Measurements from ENCODE around the gene TACC2. TPM values are rescaled to one million over a fixed set of nuclear protein-coding genes. Genes with fewer than 3 reads are reported as not detected.

TACC2 gene
- total RNA-seq, 1 donor from 2014 or later, result 76.4 TPM

GRCh38 chr10:122249991-122250750, 261.2 kb downstream of the TACC2 start:
- Histone ChIP-seq H3K4me3 (no peak overlapping the region), H3K9me3 (no peaks in the 10 kb centered on the region), H3K27ac (no peak overlapping the region), H3K4me1 (no peaks in the 10 kb centered on the region), H3K27me3 (no peaks in the 10 kb centered on the region), H3K36me3 (peaks cover 0 to 31% of the 10 kb centered on the region in 2 donors)
- peak in 1 of 2 donors; percentile 88 for DNase-seq (ENCODE audit: extremely low spot score in 2 of 2)
- TF ChIP-seq POLR2AphosphoS5 (IDR thresholded peaks at IDR 0.05; ENCODE audit: insufficient read depth in 1 of 2, low read depth in 1 of 2), result no peak
- no peak for TF ChIP-seq POLR2A (IDR thresholded peaks at IDR 0.05)
- intact Hi-C loops (cut with DNase I), result no loop called here

DNA sequence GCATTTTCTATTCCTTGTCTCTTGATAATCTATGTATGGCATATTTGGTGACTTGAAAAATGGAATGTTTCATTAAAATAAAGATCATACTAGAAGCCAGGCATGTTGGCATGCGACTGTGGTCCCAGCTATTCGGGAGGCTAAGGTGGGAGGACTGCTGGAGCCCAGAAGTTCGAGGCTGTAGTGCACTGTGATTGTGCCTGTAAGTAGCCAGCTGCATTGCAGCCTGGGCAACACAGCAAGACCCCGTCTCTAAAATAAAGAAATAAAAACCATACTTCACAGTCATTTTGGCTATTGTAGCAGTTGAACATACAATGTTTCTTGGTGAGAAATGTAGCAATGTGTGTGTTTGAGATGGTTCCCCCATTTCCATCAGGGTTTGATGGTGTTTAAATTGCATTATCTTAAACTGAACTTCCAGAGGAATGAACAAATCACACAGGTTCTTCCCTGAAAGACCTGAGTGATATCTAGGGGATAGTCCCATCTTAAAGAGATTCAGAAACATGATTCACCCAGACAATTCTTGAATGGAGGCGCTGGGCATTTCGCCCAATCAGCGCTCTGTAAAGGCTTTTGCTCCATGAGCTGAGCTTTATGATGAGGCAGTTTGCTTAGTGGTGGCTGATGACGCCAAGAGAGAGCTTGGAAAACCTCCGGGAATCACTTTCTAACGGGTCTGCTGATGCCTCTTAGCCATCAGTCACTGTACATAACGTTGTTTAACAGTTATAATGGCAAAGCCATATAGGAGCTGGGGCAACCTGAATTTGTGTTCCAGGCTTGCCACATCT, 262.7 kb downstream of the TACC2 start:
- H3K27me3 ChIP-seq, result no peaks in the 10 kb centered on the region
- H3K9me3 ChIP-seq, result no peaks in the 10 kb centered on the region
- intact Hi-C loops (cut with DNase I), result no loop called here
- no peak overlapping the region for H3K4me3 ChIP-seq
- TF ChIP-seq POLR2AphosphoS5 (IDR thresholded peaks at IDR 0.05; ENCODE audit: insufficient read depth in 1 of 2, low read depth in 1 of 2), result no peak
- TF ChIP-seq CTCF (IDR thresholded peaks at IDR 0.05), result no peak
- no peak for DNase-seq (ENCODE audit: extremely low spot score in 2 of 2)
- H3K4me1 ChIP-seq, result no peaks in the 10 kb centered on the region
- peaks cover 0 to 34% of the 10 kb centered on the region in 2 donors for H3K36me3 ChIP-seq
- H3K27ac ChIP-seq, result no peak overlapping the region

DNA sequence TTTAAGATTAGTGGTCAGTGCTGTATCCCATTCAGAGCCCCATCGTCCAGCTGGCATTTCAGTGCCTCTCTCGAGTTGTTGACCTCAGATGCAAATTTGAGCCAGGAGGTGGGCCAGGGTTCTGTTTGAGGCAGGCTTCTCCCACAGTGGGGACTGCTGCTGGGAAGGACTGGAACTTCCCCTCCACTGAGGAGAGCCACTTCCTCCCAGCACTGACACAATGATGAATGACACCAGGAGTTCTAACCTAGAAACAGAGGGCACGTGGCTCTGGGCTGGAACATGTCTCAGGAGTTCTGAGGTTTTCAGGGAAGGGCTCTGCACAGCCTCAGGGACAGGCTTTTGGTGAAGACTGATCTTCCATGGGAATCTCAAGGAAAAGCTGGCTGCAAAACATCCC, 263.8 kb downstream of the TACC2 start:
- TF ChIP-seq POLR2A (IDR thresholded peaks at IDR 0.05) (no peak), CTCF (IDR thresholded peaks at IDR 0.05) (no peak), POLR2AphosphoS5 (IDR thresholded peaks at IDR 0.05; ENCODE audit: insufficient read depth in 1 of 2, low read depth in 1 of 2) (no peak)
- Histone ChIP-seq H3K36me3 (peaks cover 0 to 33% of the 10 kb centered on the region in 2 donors), H3K4me3 (no peak overlapping the region), H3K4me1 (no peaks in the 10 kb centered on the region), H3K9me3 (no peaks in the 10 kb centered on the region), H3K27ac (no peak overlapping the region), H3K27me3 (no peaks in the 10 kb centered on the region)
- no peak for DNase-seq (ENCODE audit: extremely low spot score in 2 of 2)
- intact Hi-C loops (cut with DNase I), result no loop called here

GRCh38 chr10:122253605-122254004, 264.6 kb downstream of the TACC2 start:
- no peak for DNase-seq (ENCODE audit: extremely low spot score in 2 of 2)
- no peaks in the 10 kb centered on the region for H3K9me3 ChIP-seq
- TF ChIP-seq POLR2AphosphoS5 (IDR thresholded peaks at IDR 0.05; ENCODE audit: insufficient read depth in 1 of 2, low read depth in 1 of 2) (no peak), CTCF (IDR thresholded peaks at IDR 0.05) (no peak), POLR2A (IDR thresholded peaks at IDR 0.05) (no peak)
- H3K4me3 ChIP-seq, result no peak overlapping the region
- intact Hi-C loops (cut with DNase I), result no loop called here
- H3K36me3 ChIP-seq, result peaks cover 0 to 32% of the 10 kb centered on the region in 2 donors
- H3K27ac ChIP-seq, result no peak overlapping the region
- H3K27me3 ChIP-seq, result no peaks in the 10 kb centered on the region
- H3K4me1 ChIP-seq, result no peaks in the 10 kb centered on the region

DNA sequence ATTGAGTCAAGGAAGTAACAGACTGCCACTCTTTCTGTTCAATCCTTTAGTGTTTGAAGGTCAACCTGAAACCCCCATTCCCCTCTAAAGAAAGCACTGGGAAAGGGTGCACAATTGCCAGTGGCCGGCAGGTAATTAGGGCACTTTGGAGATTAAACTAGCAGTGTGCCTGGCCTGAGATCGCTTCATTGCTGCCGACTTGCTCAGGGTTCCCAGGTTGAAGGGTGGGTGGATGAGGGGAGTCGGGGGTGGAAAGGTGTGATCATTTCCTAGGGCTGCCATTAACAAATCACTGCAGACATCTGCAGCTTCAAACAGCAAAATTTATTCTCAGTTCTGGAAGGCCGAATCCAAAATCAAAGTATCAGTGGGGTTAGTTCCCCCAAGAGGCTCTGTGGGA, 265.9 kb downstream of the TACC2 start:
- DNase-seq (ENCODE audit: extremely low spot score in 2 of 2), result no peak
- Histone ChIP-seq H3K27ac (no peak overlapping the region), H3K4me1 (no peaks in the 10 kb centered on the region), H3K4me3 (no peak overlapping the region), H3K9me3 (no peaks in the 10 kb centered on the region), H3K36me3 (peaks cover 0 to 21% of the 10 kb centered on the region in 2 donors), H3K27me3 (no peaks in the 10 kb centered on the region)
- intact Hi-C loops (cut with DNase I), result no loop called here
- TF ChIP-seq POLR2AphosphoS5 (IDR thresholded peaks at IDR 0.05; ENCODE audit: insufficient read depth in 1 of 2, low read depth in 1 of 2), result no peak
- TF ChIP-seq POLR2A (IDR thresholded peaks at IDR 0.05), result no peak
- TF ChIP-seq CTCF (IDR thresholded peaks at IDR 0.05), result no peak

Measured in vagina (tissue), 2 donors.